K562 (cell line): Measurements from ENCODE around the gene RAPGEFL1. TPM values are rescaled to one million over a fixed set of nuclear protein-coding genes. Genes with fewer than 3 reads are reported as not detected.

Experiments used
- ATAC-seq: fragments of 200-7000 bp; cut with Tn5 transposase; 3 replicates; pipeline ENCODE4 v1.9.1; 2020; ENCODE audit warnings: moderate library complexity
- BruUV-seq: library from RNA; stranded (reverse); fragments of 400-500 nt; replicated peaks from 2 replicates; lab custom pipeline; 2021; lab: Mats Ljungman, UMichigan
- CTCF ChIA-PET: fragments of 300-600 bp; formaldehyde crosslinking; extraction: SDS; loops from one replicate; lab custom pipeline; 2021; ENCODE audit warnings: low intra/inter-chr PET ratio; lab: Yijun Ruan, JAX
- POLR2A ChIA-PET: fragments of 300-600, 350-650 bp; sonication (Branson Sonifier 250); formaldehyde crosslinking; extraction: SDS; loops from one replicate; lab custom pipeline; 2021; ENCODE audit warnings: antibody characterized with exemption, inconsistent platforms; lab: Yijun Ruan, JAX
- DNase-seq, 4 experiments: peaks; one replicate each; pipeline versions ENCODE4 v3.0.0 to v3.0.0-alpha.2; 2011 to 2018; ENCODE audit warnings: low spot score in 3 of 4, mixed read lengths in 3 of 4; ENCODE audit errors: extremely low read depth in 1 of 4
- FAIRE-seq: peaks from 2 replicates; lab custom pipeline; 2011; peaks lifted over from hg19 to GRCh38; lab: Jason Lieb, UNC
- H2AFZ ChIP-seq: 2 replicates; pipeline ENCODE4 v1.6.0; 2011; ENCODE audit warnings: low read depth, low read length, control low read depth, inconsistent platforms
- H3K27ac ChIP-seq: fragments of 200-600 bp; 3 replicates; pipeline ENCODE4 v1.8.0; 2011; ENCODE audit warnings: low read depth, mild to moderate bottlenecking, control low read depth, inconsistent platforms, low read length, moderate library complexity, mixed read lengths; ENCODE audit errors: extremely low read depth
- H3K27me3 ChIP-seq, 2 experiments: fragments of 300-600 bp in 1 of 2; 2 replicates in 1 of 2; 3 replicates in 1 of 2; pipeline versions ENCODE4 v1.6.0 to v1.8.0; 2011; ENCODE audit warnings: inconsistent platforms in 2 of 2, low read length in 2 of 2, mild to moderate bottlenecking in 1 of 2, mixed read lengths in 1 of 2, moderate library complexity in 1 of 2; ENCODE audit not compliant: control insufficient read depth in 2 of 2, insufficient read depth in 2 of 2
- H3K36me3 ChIP-seq: fragments of 300-600 bp; 3 replicates; pipeline ENCODE4 v1.8.0; 2011; ENCODE audit warnings: mild to moderate bottlenecking, low read length, inconsistent platforms; ENCODE audit not compliant: control insufficient read depth, insufficient read depth
- H3K4me1 ChIP-seq, 2 experiments: fragments of 200-600 bp in 1 of 2; replicated peaks in 1 of 2; 2 replicates in 1 of 2; 3 replicates in 1 of 2; pipeline versions ENCODE4 v1.5.1 to v1.8.0; 2011; ENCODE audit warnings: inconsistent platforms in 2 of 2, low read length in 2 of 2, mild to moderate bottlenecking in 1 of 2, mixed read lengths in 1 of 2, moderate library complexity in 1 of 2; ENCODE audit not compliant: control insufficient read depth in 2 of 2, insufficient read depth in 2 of 2
- H3K4me2 ChIP-seq: 2 replicates; pipeline ENCODE4 v1.6.1; 2011; ENCODE audit warnings: low read length, control low read depth, inconsistent platforms, mixed read lengths; ENCODE audit not compliant: insufficient read depth
- H3K4me3 ChIP-seq: fragments of 200-600 bp; sonication (generic), shearing (Covaris generic); 2 replicates; pipeline ENCODE4 v1.5.1; 2016; ENCODE audit warnings: control low read depth, inconsistent platforms
- H3K79me2 ChIP-seq: fragments of 200-600 bp; 3 replicates; pipeline ENCODE4 v1.8.0; 2011; ENCODE audit warnings: low read length, inconsistent platforms; ENCODE audit not compliant: control insufficient read depth, insufficient read depth
- H3K9ac ChIP-seq, 2 experiments: 2 replicates each; pipeline versions ENCODE4 v1.6.0 to v1.6.1; 2011; ENCODE audit warnings: low read depth in 2 of 2, low read length in 2 of 2, control low read depth in 1 of 2, inconsistent platforms in 1 of 2, mild to moderate bottlenecking in 1 of 2, mixed read lengths in 1 of 2; ENCODE audit not compliant: insufficient read depth in 1 of 2
- H3K9me1 ChIP-seq: one replicate; pipeline ENCODE4 v1.6.0; 2011; ENCODE audit warnings: inconsistent platforms, mild to moderate bottlenecking, low read length, moderate library complexity; ENCODE audit not compliant: control insufficient read depth, insufficient read depth
- H3K9me3 ChIP-seq: replicated peaks from 2 replicates; pipeline ENCODE4 v1.5.1; 2011; ENCODE audit warnings: low read depth, low read length, inconsistent platforms; ENCODE audit not compliant: control insufficient read depth, insufficient read depth
- H4K20me1 ChIP-seq: replicated peaks from 2 replicates; pipeline ENCODE4 v1.6.1; 2011; ENCODE audit warnings: low read length, inconsistent platforms, mixed read lengths; ENCODE audit not compliant: control insufficient read depth, insufficient read depth
- ARID4B ChIP-seq: sonication (generic); formaldehyde crosslinking; IDR thresholded peaks from 2 replicates; pipeline ENCODE4 v1.8.0; 2022; ENCODE audit warnings: mild to moderate bottlenecking, missing genetic modification reagents
- BCOR ChIP-seq: fragments of 450-650 bp; IDR thresholded peaks from 2 replicates; pipeline ENCODE4 v1.6.1; 2016
- CBX5 ChIP-seq: IDR thresholded peaks from 2 replicates; pipeline ENCODE4 v1.6.1; 2014; ENCODE audit warnings: low read depth, borderline replicate concordance
- FOXO4 ChIP-seq: fragments of 450-650 bp; formaldehyde crosslinking; IDR thresholded peaks from 2 replicates; pipeline ENCODE4 v1.4.0; 2020; ENCODE audit warnings: mild to moderate bottlenecking, moderate library complexity
- FOXP1 ChIP-seq: sonication (generic); formaldehyde crosslinking; IDR thresholded peaks from 2 replicates; pipeline ENCODE4 v1.8.0; 2022; ENCODE audit warnings: mild to moderate bottlenecking, missing genetic modification reagents
- HLTF ChIP-seq: fragments of 450-650 bp; IDR thresholded peaks from 2 replicates; pipeline ENCODE4 v1.6.1; 2016
- LARP7 ChIP-seq: fragments of 450-650 bp; IDR thresholded peaks from 2 replicates; pipeline ENCODE4 v1.6.1; 2016
- WGBS: fragments of 100-300 bp; shearing (Covaris generic); methylation state at CpG from one replicate; pipeline ENCODE4 v1.1.6; 2016; ENCODE audit warnings: low coverage, mixed read lengths; ENCODE audit not compliant: insufficient coverage; ENCODE audit errors: missing lambda C conversion rate; 5-methylcytosine and 5-hydroxymethylcytosine counted together
- in situ Hi-C: fragments of 300-500 bp; cut with MboI; formaldehyde crosslinking; loops from 4 replicates; pipeline ENCODE4 v1.15.0; 2018; ENCODE audit warnings: inconsistent platforms, mixed read lengths
- intact Hi-C: fragments of 100-400 bp; cut with micrococcal nuclease; formaldehyde crosslinking; loops from 2 replicates; pipeline ENCODE4 v1.14.2; 2022
- polyA plus RNA-seq, 8 experiments: library from polyadenylated mRNA; depleted of rRNA in 4 of 8; stranded (reverse) in 5 of 8; unstranded in 3 of 8; fragments of >200 nt; fragmentation: Nextera tagmentation in 2 of 8; fragmentation: Illumina TruSeq in 1 of 8; extraction: Ambion mirVana in 2 of 8; extraction: Trizol in 1 of 8; gene quantifications; 2 replicates each; pipeline versions ENCODE4 v1.2.1 to v1.2.3, GENCODE V29; 2011 to 2014; ENCODE audit warnings: inconsistent platforms in 1 of 8, missing spikeins in 1 of 8
- total RNA-seq, 7 experiments: library from RNA; depleted of rRNA in 6 of 7; stranded (reverse); fragments of >200 nt in 6 of 7; fragmentation: Illumina TruSeq in 2 of 7; extraction: Trizol in 2 of 7; gene quantifications; 2 replicates each; pipeline versions ENCODE4 v1.2.1 to v1.2.3, GENCODE V29; 2011 to 2021; ENCODE audit warnings: low replicate concordance in 1 of 7
- TF ChIP-seq, protein P1 (sequence below): sonication (generic); formaldehyde crosslinking; IDR thresholded peaks from 2 replicates; pipeline ENCODE4 v1.9.0; 2022; ENCODE audit warnings: mild to moderate bottlenecking, missing genetic modification reagents
- TF ChIP-seq, protein P2 (sequence below): fragments of 450-650 bp; IDR thresholded peaks from 2 replicates; pipeline ENCODE4 v1.6.1; 2017; ENCODE audit warnings: mild to moderate bottlenecking, moderate library complexity
- TF ChIP-seq, protein P3 (sequence below): fragments of 250-450 bp; sonication (Bioruptor Pico); IDR thresholded peaks from 2 replicates; pipeline ENCODE4 v1.5.1; 2021; ENCODE audit warnings: mild to moderate bottlenecking
- TF ChIP-seq, protein P4 (sequence below): fragments of 450-650 bp; conservative IDR thresholded peaks from 2 replicates; pipeline ENCODE4 v1.6.1; 2016; ENCODE audit warnings: missing genetic modification characterization, low read depth, mild to moderate bottlenecking, control low read depth, missing compliant biosample characterization

Gene RAPGEFL1
- total and polyA plus RNA-seq, 9 of the 15 experiments (the other 6 are each of a cell fraction or from before 2014, with no cell fraction given) = 0.18 to 4.1 (median 2.1) TPM

- ATAC-seq = no peak
- WGBS = 76% methylated on average over 3 of the region's 3 CpGs
- no peaks in the 10 kb centered on the region for H3K9me3 ChIP-seq
- DNase-seq = no peak
- in situ Hi-C loops = no loop called here
- H4K20me1 ChIP-seq = no peaks in the 10 kb centered on the region
- no TSS peak for BruUV-seq
- H3K9me1 ChIP-seq = no peaks in the 10 kb centered on the region
- peaks cover 70% of the 10 kb centered on the region for H3K36me3 ChIP-seq
- no peak overlapping the region for H3K4me3 ChIP-seq
- H3K9ac ChIP-seq = no peak overlapping the region; a peak in 1 of 4 replicates
- peak; percentile 15 for FAIRE-seq
- intact Hi-C loops = no loop called here
- H3K27me3 ChIP-seq = no peaks in the 10 kb centered on the region
- H3K4me2 ChIP-seq = no peak overlapping the region
- CTCF ChIA-PET = no interaction called here
- peak overlapping the region; percentile 6; the same call in 2 of the 3 replicates for H3K27ac ChIP-seq
- H2AFZ ChIP-seq = no peak overlapping the region
- peaks cover 6 to 7% of the 10 kb centered on the region in 2 experiments; a peak in 4 of 5 replicates for H3K4me1 ChIP-seq
- peaks cover 51% of the 10 kb centered on the region for H3K79me2 ChIP-seq
- POLR2A ChIA-PET = interaction anchor here (0.6 to 1.1 kb wide), 6 partner anchors 12 to 540 kb away, joined by 3 to 4 read pairs (median 3); no protein-coding TSS in a partner anchor
- TF ChIP-seq, protein P1, sequence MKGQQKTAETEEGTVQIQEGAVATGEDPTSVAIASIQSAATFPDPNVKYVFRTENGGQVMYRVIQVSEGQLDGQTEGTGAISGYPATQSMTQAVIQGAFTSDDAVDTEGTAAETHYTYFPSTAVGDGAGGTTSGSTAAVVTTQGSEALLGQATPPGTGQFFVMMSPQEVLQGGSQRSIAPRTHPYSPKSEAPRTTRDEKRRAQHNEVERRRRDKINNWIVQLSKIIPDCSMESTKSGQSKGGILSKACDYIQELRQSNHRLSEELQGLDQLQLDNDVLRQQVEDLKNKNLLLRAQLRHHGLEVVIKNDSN (CRISPR knock-in tag) = no peak
- TF ChIP-seq ARID4B (CRISPR knock-in tag) = no peak
- no peak for TF ChIP-seq FOXP1 (CRISPR knock-in tag)
- no peak for TF ChIP-seq BCOR
- TF ChIP-seq, protein P2, sequence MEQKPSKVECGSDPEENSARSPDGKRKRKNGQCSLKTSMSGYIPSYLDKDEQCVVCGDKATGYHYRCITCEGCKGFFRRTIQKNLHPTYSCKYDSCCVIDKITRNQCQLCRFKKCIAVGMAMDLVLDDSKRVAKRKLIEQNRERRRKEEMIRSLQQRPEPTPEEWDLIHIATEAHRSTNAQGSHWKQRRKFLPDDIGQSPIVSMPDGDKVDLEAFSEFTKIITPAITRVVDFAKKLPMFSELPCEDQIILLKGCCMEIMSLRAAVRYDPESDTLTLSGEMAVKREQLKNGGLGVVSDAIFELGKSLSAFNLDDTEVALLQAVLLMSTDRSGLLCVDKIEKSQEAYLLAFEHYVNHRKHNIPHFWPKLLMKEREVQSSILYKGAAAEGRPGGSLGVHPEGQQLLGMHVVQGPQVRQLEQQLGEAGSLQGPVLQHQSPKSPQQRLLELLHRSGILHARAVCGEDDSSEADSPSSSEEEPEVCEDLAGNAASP = no peak
- TF ChIP-seq, protein P3, sequence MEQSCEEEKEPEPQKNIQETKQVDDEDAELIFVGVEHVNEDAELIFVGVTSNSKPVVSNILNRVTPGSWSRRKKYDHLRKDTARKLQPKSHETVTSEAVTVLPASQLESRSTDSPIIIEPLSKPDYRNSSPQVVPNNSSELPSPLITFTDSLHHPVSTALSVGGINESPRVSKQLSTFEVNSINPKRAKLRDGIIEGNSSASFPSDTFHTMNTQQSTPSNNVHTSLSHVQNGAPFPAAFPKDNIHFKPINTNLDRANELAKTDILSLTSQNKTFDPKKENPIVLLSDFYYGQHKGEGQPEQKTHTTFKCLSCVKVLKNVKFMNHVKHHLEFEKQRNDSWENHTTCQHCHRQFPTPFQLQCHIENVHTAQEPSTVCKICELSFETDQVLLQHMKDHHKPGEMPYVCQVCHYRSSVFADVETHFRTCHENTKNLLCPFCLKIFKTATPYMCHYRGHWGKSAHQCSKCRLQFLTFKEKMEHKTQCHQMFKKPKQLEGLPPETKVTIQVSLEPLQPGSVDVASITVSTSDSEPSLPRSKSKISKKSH = no peak
- no peak for TF ChIP-seq LARP7
- TF ChIP-seq, protein P4, sequence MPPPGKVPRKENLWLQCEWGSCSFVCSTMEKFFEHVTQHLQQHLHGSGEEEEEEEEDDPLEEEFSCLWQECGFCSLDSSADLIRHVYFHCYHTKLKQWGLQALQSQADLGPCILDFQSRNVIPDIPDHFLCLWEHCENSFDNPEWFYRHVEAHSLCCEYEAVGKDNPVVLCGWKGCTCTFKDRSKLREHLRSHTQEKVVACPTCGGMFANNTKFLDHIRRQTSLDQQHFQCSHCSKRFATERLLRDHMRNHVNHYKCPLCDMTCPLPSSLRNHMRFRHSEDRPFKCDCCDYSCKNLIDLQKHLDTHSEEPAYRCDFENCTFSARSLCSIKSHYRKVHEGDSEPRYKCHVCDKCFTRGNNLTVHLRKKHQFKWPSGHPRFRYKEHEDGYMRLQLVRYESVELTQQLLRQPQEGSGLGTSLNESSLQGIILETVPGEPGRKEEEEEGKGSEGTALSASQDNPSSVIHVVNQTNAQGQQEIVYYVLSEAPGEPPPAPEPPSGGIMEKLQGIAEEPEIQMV = no peak
- TF ChIP-seq HLTF = no peak
- no peak for TF ChIP-seq CBX5
- TF ChIP-seq FOXO4 (CRISPR knock-in tag) = no peak
Measured at GRCh38 chr17:40158438-40159013, 18.7 kb upstream of the RAPGEFL1 start.
